DND-41 (cell line): ENCODE data around the gene TSKS.

ENCODE experiments used
- CTCF ChIP-seq: IDR thresholded peaks from 2 replicates; pipeline ENCODE4 v1.5.1; 2012; ENCODE audit warnings: borderline replicate concordance, low read length, moderate library complexity, mild to moderate bottlenecking; ENCODE audit not compliant: poor library complexity, severe bottlenecking; ENCODE audit errors: extremely low read depth
- EZH2 ChIP-seq: IDR thresholded peaks from 3 replicates; pipeline ENCODE4 v1.6.1; 2012; ENCODE audit warnings: borderline replicate concordance, low read depth, mild to moderate bottlenecking, moderate library complexity, low read length, inconsistent platforms; ENCODE audit not compliant: severe bottlenecking

- TF ChIP-seq CTCF (no peak), EZH2 (no peak)
Observed at GRCh38 chr19:49799271-49799797, 36.2 kb upstream of the TSKS start.
